ENCODE results near the gene CBL.

CBL gene

DNA sequence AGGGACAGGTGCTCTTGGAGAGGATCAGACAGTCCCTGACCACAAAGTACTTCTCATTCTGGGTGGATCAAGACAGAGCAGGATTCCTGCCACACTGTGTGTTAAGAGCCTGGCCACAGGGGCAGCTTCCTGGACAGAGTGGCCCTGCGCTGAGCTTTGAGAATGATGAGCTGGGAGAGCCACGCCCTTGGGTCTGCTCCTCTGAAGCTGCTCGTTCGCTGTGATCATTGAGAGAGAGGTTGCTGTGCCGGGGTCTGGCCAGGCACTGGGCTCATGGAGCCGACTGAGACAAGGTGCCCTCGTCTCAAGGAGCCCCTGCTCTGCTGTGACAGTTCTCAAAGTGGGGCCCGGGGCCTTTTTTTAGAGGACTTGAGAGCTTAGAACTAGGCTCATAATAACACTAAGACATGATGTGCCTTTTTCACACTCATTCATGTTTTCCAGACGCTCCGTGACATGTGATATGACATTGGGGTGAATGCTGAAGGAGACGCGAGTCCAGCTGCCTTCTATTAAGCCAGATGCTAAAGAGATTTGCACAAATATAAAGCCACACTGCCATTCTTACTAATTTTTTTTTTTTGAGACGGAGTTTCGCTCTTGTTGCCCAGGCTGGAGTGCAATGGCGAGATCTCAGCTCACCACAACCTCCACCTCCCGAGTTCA, 141.9 kb downstream of the CBL start:
- DNase-seq (ENCODE audit: low spot score), result no peak

DNA sequence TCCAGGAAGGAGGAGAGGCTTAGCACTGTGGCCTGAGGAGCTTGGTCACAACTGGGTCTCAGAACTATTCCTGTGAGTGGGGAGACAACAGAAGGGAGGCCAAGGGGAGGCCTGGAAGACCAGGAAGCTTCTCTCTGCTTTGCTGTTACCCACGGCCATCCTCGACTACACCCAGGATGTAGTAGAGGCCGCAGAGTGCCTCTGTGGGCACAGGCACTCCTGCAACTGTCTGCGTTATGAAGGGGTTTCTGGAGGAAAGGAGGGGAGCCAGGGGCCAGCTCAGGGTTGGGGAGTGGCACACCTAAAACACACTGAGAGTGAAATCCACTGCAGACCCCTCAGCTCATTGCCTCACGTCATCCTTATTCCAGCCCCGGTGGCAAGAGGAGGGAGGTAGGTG, 144.2 kb downstream of the CBL start:
- no peak for DNase-seq (ENCODE audit: low spot score)

DNA sequence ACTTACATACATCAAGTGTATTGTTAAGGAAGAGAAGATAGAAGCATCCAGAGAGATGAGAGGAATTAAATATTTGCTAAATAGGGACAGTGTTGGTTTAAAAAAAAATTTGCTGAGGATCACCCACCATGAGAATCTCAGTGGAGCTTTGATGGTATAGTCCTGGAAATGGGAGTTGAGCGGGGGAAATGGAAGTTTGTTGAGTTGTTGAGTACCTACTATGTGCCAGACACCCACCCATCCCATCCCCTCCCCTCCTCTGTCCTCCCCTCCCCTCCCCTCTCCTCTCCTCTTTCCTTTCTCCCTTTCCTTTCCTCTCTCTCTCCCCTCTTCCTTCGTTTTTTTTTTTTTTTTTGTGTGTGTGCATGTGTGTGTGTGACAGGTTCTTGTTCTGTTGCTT, 145.1 kb downstream of the CBL start:
- no peak for DNase-seq (ENCODE audit: low spot score)

DNA sequence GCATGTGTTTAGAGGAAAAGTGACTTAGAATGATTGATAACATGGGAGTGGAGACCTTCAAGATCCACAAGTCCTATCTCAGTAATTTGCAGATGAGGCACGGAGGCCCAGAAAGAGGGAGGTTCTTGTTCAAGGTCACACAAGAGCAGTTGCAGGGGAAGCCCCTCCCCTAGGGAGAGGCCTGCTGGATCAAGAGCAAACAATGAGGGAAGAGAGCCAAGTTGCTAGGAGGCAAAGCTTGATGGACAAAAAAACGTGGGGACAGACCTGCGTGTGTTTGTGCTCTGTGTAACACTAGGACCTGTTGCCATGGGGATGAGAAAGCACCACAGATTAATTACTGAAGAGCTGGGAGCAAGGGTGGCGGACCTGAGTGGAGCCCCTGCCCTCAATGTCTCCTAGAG, 146.7 kb downstream of the CBL start:
- peak; percentile 87 for DNase-seq (ENCODE audit: low spot score)

DNA sequence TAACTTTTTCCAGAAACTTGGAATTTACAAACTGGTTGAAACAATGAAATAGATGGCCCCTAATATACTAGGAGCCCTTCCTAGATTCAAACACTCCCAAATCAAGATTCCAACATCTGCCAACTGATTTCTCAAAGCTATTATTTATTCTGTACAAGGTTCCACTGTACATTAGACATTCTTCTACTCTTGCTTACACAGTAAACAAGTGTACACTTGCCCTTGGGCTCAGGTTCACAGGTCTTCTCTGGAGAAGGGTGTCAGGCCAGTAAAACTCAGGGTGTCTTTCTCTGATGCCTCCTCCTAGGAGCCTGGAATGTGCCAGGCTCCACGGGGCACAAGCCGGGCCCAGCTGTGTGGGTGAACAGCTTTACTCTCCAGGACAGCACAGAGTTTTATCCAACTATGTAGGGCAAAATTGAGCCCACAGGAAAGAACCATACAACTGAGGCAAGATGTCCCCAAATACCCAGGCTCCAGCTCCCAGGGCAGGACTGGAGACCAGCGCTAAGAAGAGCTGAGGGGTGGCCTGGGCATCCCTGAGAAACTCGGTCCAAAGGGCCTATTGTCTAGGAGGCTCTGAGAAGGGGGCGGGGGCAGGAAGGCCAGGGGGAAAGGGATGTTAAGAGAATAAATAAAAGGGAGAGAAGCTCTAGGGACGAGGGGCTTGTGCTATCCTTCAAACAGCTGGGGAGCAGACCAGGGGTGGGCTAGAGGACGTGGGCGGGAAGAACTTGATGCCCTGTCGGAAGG, 149.1 kb downstream of the CBL start:
- no peak for DNase-seq (ENCODE audit: low spot score)

DNA sequence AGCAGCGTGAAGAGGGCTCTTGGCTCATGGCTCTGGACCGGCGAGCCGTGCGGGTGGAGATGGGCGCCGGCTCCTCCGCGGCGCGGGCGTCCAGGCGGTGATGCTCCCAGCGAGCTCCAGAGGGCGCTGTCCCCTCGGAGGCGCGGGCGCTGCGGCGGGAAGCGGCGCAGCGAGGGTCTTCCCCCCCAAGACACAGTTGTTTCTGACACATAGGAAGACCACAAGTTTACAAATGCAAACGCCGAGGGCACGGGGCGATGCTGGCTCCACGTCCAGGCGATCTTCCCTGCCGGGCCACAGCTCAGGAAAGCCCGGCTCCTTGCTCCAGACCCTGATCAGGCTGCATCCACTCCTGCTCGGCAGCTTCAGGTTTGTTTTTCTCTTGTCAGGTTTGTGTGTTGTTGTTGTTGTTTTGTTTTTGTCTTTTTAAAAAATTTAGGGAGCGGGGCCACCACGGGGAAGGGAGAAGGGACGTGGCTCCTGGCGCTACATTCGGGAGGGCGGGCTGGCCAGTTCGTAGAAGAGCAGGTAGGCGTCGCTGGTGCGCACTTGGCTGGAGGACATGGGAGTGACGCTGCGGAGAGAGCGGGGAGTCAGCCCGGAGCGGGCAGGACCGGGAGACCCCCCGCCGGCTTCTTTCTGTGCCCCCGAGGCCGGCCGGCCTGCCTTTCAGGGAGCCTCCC, 150.4 kb downstream of the CBL start:
- DNase-seq (ENCODE audit: low spot score), result no peak

DNA sequence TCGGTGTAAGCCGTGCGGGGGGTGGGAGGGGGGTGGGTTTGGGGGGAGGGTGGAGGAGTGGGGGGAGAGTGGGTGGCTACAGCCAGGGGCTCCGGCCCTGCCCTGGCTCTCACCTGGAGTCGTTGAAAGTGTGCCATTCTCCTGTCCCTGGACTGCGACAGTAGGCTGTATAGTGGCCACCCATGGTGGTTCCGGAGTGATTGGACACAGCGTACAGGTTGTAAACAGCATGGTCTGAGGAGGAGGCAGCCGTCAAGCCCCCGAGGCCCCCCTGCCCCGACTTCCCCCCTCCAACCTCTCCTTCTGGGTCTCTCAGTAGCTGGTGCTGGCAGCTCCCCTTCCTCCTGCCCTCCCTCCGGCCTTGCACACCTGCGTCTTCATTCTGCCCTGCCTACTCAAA, 150.9 kb downstream of the CBL start:
- no peak for DNase-seq (ENCODE audit: low spot score)

Data from HuH-7 (cell line).